Measurements from ENCODE around the gene FAF1.

DNA sequence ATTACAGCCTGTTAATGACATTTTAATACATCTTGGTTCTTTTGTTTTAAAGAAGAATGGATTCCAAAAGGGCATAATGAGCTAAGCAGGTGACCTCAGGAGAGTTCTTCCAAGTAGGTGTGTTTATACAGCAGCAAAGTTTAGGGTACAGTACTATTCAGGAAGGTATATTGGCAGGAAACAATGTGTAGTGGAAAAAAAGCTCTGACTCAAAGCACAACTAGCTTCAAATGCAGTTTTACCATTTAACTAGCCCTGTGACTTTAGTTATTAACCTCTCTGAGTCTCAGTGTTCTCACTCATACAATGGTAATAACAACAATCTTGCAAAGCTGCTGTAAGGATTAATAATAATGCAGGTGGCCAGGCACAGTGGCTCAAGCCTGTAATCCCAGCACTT lies 29.9 kb downstream of the FAF1 start:
- TF ChIP-seq, protein P1, sequence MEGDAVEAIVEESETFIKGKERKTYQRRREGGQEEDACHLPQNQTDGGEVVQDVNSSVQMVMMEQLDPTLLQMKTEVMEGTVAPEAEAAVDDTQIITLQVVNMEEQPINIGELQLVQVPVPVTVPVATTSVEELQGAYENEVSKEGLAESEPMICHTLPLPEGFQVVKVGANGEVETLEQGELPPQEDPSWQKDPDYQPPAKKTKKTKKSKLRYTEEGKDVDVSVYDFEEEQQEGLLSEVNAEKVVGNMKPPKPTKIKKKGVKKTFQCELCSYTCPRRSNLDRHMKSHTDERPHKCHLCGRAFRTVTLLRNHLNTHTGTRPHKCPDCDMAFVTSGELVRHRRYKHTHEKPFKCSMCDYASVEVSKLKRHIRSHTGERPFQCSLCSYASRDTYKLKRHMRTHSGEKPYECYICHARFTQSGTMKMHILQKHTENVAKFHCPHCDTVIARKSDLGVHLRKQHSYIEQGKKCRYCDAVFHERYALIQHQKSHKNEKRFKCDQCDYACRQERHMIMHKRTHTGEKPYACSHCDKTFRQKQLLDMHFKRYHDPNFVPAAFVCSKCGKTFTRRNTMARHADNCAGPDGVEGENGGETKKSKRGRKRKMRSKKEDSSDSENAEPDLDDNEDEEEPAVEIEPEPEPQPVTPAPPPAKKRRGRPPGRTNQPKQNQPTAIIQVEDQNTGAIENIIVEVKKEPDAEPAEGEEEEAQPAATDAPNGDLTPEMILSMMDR (conservative IDR thresholded peaks at IDR 0.05; ENCODE audit: low read depth, low read length), result no peak
- no peak for TF ChIP-seq EZH2 (IDR thresholded peaks at IDR 0.05; ENCODE audit: borderline replicate concordance, low read depth, low read length, poor library complexity, severe bottlenecking)
